A204.1 (cell line): ENCODE results near the gene KCNMA1.
A peak's percentile ranks its signal among the peaks of the same experiment; 100 is the strongest.

ENCODE experiments used
- FAIRE-seq: peaks from 2 replicates; lab custom pipeline; 2012; peaks lifted over from hg19 to GRCh38; lab: Jason Lieb, UNC

The KCNMA1 gene

GRCh38 chr10:77175631-77176222 is 461.9 kb downstream of the KCNMA1 start:
- no peak for FAIRE-seq

GRCh38 chr10:77173615-77174461 is 463.8 kb downstream of the KCNMA1 start:
- FAIRE-seq, result peak; percentile 41

GRCh38 chr10:77172086-77172485 is 465.5 kb downstream of the KCNMA1 start:
- FAIRE-seq, result no peak

GRCh38 chr10:77168861-77169260 is 468.7 kb downstream of the KCNMA1 start:
- no peak for FAIRE-seq

GRCh38 chr10:77168161-77168560 is 469.4 kb downstream of the KCNMA1 start:
- FAIRE-seq, result no peak

DNA sequence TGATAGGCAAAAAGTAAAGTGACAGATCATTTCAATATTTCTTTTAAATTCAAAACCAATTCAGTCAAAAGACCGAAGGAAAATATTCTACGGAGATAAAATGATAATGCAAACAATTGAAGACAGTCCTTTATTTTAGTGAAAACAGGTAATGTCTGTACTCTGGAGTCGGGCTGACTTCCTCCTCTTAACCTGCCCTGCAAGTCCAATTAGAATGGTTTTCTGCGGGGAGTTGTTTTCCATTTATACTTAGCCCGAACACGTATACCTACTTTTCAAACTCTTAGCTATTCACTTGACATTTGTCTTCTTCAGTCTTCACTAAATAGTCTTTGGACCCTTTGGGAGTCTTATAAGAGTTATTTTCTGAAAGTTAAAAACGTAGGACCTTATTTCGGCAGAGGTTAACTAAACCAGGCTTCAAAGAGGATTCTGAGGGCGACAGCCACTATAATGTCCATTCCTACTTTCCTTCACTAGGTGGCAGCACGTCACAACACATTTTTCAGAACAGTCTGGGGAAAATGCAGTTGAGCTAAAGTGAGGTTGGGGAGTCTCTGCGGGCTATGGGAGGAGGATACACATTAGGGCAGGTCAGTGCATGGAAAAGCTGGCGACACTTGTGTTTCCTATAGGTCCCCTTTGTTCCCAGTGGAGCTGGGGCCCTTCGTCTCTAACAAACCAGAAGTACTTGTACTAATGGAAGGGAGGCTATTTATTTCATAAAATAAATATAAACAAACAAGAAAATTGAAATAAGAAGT is 472.0 kb downstream of the KCNMA1 start:
- FAIRE-seq, result peak; percentile 79

GRCh38 chr10:77164616-77165311 is 472.8 kb downstream of the KCNMA1 start:
- no peak for FAIRE-seq

- no peak for FAIRE-seq
These were observed 473.8 kb downstream of the KCNMA1 start for GRCh38 chr10:77163670-77164348.

- no peak for FAIRE-seq
These were observed 474.9 kb downstream of the KCNMA1 start for GRCh38 chr10:77162697-77163096.

DNA sequence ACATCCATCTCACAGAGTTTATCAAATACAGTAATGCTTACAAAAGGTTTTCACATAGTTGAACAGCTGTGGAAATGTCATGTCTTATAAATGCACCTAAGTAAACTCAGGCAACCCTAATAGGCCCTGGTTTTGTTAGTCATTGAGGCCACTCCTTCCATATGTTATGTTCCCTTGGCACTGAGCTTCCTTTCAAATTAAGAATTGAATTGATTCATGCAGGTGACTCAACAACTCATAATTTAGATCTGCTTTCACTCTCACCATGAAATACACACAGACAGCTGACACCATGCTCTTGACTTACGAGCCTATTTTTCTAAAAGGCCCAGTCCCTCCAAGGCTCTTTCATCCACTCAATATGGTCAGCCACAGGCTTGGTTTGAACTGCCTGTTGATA is 476.9 kb downstream of the KCNMA1 start:
- FAIRE-seq, result no peak

GRCh38 chr10:77159538-77160110 is 478.0 kb downstream of the KCNMA1 start:
- FAIRE-seq, result no peak

DNA sequence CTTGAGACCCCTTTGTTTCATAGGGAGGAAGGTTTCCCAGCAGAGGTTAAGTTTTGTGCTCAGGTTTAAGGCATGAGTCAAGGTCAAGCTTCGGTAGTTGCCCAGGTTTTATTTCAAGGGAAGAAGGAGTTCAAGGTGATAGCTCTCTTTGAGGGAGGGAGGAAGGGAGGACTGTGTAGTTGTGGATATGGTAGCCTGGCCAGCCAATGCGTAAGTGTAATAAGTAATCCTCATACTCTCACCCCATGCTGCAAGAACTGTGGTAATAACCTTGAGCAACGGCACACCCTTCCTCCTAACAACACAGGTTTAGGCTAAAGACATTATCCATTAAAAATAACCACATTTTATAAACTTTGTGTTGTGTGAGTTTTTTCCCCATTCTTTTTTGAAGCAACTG is 478.9 kb downstream of the KCNMA1 start:
- no peak for FAIRE-seq

DNA sequence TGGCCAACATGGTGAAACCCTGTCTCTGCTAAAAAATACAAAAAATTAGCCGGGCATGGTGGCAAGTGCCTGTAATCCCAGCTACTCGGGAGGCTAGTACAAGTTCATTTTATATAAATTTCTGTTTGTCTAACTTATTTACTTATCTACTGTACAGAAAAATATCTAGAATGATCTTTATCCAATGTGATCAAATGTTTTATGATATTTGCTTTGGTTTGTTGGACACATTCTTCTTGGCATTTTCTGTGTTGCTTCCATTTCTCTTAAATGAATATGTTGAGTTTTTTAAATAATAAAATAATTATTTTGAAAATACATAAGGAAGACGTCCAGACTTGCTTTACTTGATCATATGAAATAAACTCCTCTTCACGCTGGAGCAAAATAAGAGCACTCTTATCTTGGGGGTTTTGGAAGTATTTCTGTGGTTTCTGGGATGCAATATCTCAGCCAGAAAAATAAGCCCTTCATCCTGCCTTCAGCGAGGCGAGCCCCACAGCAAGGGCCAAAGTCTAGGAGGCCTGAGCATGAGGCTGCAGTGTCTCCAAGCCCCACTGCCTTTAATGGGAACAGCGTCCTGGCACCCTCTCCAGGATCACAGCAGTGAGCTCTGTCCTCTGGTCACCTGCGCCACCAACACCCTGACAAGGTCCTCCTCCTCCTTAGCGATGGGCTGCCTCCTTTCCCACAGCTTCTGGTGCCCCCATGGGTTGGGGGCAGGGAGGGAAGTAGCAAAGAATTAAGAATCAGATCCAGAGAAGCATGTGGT is 480.2 kb downstream of the KCNMA1 start:
- FAIRE-seq, result no peak

DNA sequence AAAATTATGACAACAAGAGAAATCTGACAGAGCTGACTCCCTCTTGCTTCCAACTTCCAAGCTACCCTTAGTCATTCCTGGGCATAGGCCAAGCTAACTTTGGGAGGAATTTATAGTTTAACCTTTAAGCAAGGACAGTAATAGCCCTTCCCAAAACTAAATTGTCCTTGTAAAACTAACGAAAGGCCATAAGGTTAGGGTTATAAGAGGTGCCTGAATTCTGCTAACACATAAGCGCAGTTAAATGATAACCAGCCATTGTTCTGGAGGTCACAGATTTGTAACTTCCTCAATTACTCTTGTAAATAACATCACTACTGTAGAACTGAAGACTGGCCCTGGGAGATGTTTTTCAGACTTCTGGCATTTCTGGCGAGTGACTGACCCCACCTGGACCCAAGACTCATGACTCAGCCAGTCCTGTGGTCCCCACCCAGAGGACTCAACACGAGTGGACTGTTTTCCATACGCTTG is 481.2 kb downstream of the KCNMA1 start:
- no peak for FAIRE-seq

GRCh38 chr10:77152256-77152655 is 485.4 kb downstream of the KCNMA1 start:
- FAIRE-seq, result no peak

- FAIRE-seq, result no peak
These were observed 486.2 kb downstream of the KCNMA1 start for GRCh38 chr10:77151408-77151807.

DNA sequence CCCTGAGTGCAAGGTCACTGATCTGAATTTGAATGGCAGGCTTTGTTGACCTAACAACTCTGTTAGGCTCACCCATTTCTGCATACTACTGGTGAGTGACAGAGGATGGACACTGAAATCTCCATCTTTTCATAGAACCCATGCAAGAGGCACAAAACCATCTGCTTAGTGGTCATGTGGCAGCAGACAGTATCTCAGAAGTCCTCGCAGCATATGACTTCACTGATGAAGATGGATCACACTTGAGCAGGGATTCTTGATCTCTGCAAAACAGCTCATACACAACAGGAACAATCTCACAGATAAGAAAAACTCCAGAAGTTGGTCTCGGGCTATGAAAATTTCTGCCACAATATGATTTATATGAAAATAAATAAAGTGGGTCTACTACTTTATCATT is 487.9 kb downstream of the KCNMA1 start:
- FAIRE-seq, result no peak

- FAIRE-seq, result no peak
These were observed 488.6 kb downstream of the KCNMA1 start for GRCh38 chr10:77149001-77149400.

GRCh38 chr10:77147871-77148270 is 489.7 kb downstream of the KCNMA1 start:
- FAIRE-seq, result no peak

DNA sequence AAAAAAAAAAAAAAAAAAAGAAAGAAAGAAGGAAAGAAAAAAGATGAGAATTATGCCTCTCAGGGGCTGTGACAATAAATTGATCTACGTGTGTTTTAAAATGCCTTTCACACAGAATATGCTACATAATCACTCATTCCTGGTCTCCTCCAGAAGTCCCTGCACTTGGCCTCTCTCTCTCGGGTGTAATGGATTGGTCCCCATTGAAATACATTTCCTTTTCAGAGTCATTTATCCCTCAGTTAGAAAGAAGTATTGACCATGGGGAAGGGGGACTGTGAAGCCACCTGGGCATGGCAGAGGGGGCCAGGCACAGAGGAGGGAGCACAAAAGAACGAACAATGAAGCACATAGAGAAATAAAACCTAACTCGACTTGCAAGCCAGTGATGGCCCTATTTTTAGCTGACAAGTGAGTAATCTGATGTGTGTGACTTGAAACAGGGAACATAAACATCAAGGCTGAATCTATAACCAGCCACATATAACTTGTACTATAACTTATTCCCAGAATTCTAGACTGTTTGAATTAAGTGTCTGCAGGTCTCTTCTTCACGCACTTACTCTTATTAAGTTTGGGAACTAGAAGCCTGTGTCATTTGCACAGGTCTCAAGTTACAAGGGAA is 490.8 kb downstream of the KCNMA1 start:
- FAIRE-seq, result no peak
